MM.1S (cell line): ENCODE results near the gene CCNJL.

Source experiments
- EZH2 ChIP-seq: fragments of 300-600 bp; sonication (generic); optimal IDR thresholded peaks from 2 replicates; pipeline ENCODE3; 2017; ENCODE audit warnings: low read depth, mild to moderate bottlenecking, antibody characterized with exemption, low read length, mixed read lengths
- EZH2phosphoT487 ChIP-seq: fragments of 300-600 bp; sonication (generic); IDR thresholded peaks from 2 replicates; pipeline ENCODE4 v1.6.1; 2018; ENCODE audit warnings: antibody characterized with exemption, low read length
- TF ChIP-seq, protein P1 (sequence below): fragments of 300-600 bp; sonication (generic); IDR thresholded peaks from 2 replicates; pipeline ENCODE4 v1.5.1; 2016; ENCODE audit warnings: antibody characterized with exemption, low read length, mixed read lengths

DNA sequence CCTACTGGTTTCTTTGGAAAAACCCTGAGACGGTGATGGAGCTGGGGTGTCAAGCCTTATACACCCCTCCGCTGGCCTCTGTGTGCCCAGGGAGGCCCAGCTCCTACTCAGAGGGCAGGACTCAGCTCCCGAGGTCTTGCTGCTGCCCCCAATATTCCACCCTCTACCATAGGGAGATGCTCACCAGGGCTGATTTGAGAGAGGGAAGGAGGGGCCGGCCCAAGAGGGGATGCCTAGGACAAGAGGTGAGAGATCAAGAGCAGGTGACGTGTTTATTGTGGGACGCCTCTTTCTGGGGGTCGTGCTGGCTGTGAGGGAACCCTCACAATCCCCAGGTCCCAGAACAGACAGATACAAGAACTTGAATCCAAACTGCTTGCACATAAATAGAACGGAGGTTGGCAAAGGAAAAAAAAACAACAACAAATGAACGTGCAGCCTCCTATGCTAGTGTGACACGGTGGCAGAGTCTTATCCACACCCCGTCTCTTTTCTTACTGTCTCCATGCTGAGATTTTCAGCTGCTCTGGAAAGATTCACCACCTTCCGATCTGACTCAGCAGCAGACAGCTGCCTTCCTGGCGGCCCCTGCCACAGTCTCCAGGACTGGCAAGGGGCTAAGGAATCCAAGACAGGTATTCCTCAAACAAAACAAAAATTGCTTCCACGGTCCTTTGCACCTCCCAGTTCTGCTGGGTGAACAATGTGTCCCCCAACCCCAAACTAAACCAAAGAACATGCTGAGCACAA, 60.8 kb downstream of the CCNJL start:
- TF ChIP-seq, protein P1, sequence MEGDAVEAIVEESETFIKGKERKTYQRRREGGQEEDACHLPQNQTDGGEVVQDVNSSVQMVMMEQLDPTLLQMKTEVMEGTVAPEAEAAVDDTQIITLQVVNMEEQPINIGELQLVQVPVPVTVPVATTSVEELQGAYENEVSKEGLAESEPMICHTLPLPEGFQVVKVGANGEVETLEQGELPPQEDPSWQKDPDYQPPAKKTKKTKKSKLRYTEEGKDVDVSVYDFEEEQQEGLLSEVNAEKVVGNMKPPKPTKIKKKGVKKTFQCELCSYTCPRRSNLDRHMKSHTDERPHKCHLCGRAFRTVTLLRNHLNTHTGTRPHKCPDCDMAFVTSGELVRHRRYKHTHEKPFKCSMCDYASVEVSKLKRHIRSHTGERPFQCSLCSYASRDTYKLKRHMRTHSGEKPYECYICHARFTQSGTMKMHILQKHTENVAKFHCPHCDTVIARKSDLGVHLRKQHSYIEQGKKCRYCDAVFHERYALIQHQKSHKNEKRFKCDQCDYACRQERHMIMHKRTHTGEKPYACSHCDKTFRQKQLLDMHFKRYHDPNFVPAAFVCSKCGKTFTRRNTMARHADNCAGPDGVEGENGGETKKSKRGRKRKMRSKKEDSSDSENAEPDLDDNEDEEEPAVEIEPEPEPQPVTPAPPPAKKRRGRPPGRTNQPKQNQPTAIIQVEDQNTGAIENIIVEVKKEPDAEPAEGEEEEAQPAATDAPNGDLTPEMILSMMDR = no peak
- TF ChIP-seq EZH2 = no peak
- no peak for TF ChIP-seq EZH2phosphoT487
